HG03139 (cell line): ENCODE measurements around the gene TFAP2C.
"Not testable (repeated sequence)": the region's sequence is repeated elsewhere in the genome, so short reads cannot be mapped to it uniquely, and the experiment has no call there.

Experiments used
- ATAC-seq: cut with Tn5 transposase; IDR thresholded peaks from one replicate; pipeline ENCODE4 v1.9.1; 2021; ENCODE audit not compliant: unreplicated experiment

Gene TFAP2C

DNA sequence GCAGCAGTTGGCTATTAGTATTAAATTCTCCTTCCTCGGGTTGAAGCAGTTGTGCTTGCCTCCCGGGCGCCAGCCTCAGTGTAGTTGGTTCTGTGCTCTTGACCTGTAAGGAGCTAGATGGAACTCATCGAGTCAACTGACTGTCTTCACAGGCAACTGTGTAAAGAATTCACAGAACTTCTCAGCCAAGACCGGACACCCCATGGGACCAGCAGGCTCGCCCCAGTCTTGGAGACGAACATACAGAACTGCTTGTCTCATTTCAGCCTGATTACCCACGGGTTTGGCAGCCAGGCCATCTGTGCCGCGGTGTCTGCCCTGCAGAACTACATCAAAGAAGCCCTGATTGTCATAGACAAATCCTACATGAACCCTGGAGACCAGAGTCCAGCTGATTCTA, 8.5 kb downstream of the TFAP2C start:
- no peak for ATAC-seq

DNA sequence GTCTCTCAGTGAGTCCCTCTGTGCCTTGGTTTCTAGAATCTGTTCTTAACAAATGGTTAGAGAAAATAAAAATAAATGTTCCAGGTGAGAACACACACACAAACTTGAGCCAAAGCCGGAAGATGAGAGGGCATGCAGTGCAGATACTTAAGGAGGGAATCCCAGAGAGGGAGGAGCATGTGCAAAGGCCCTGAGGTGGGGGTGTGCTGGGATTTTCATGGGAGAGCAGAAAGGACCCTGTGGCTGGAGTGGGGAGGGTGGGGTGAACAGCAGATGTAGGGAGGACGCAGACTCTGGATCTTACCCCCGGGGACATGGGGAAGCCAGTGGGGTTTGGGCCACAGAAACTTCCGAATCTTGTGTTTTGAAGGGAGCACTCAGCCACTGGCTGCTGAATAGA, 17.5 kb downstream of the TFAP2C start:
- no peak for ATAC-seq

DNA sequence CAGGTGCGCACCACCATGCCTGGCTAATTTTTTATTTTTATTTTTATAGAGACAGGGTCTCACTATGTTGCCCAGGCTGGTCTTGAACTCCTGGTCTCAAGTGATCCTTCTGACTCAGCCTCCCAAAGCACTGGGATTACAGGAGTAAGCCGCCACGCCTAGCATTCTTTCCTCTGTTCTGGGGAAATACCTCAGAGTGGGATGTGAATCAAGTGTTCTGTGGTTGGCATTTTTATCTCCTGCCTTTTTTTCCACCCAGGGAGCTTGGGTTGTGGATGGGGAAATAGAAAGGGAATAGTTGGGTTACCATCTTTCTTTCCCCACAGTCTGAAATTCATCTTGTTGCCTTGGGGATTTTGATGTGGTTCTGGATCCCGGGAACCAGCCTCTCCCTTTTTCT, 24.1 kb downstream of the TFAP2C start:
- ATAC-seq, result no peak

DNA sequence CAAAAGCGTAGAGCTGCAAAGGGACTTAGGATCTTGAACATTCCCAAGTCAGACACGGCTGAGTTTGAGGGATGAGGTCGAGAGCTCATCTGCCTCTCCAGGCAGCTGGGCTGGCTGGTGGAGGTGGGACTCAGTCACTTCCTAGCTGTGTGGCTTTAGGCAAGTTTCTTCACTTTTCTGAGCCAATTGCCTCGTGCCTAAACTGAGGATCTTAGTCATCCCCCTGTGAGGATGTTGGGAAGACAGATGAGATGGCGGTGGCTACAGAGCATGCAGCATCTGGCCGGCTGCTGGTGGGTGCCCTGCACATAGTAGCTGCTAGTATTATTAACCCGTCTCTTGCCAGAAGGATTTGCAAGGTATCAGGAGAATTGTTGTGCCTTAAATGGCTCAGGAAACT, 27.5 kb downstream of the TFAP2C start:
- ATAC-seq, result no peak

DNA sequence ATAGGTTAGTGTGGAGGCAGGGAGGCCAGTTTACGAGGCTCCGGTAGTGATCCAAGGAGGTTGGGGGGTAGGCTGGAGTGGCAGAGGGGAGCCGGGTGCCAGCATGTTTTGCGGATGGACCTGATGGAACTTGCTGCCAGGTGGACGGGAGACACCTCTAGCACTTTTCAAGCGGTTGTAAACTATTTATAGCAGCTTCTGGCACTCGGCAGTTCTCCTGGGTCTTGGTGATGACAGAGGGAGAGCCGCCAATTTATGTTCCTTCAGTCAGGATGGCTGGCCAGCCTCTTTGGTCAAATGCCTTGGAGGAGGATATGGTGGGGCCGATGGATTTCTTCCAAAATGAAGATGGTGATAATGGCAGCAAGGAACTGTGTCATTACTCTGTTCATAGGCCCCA, 28.8 kb downstream of the TFAP2C start:
- ATAC-seq, result no peak

DNA sequence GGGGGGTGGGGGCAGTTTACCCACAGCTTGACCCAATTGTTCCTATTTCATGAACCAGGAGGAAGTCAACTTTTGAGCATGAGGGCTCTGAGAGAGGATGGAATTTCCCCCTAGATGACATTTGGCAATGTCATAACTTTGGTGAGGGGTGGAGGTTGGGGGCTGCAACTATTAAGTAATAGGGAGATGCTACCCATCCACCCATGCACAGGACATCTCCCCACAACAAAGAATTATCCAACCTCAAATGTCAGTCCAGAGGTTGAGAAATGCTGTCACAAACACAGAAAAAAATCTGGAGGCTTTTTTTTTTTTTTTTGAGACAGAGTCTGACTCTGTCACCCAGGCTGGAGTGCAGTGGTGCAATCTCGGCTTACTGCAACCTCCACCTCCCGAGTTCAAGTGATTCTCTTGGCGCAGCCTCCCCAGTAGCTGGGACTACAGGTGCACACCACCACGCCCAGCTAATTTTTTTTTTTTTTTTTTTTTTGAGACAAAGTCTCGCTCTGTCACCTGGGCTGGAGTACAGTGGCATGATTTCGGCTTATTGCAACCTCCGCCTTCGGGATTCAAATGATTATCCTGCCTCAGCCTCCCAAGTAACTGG, 29.3 kb downstream of the TFAP2C start:
- not testable (repeated sequence) for ATAC-seq

DNA sequence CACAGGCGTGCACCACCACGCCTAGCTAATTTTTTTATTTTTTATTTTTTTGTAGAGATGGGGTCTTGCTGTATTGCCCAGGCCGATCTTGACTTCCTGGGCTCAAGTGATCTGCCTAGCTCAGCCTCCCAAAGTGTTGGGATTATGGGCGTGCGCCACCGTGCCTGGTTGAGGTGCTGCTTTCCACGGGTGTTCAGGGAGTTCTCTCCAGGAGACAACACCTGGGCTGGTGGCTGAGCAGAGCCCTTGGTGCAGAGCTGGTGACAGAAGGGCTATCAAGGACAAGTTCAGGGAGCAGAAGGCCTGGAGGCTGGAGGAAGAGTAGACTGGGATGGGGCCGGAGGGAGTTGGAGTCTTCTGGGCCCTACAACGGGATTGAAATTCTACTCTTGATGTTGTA, 34.6 kb downstream of the TFAP2C start:
- ATAC-seq, result no peak

DNA sequence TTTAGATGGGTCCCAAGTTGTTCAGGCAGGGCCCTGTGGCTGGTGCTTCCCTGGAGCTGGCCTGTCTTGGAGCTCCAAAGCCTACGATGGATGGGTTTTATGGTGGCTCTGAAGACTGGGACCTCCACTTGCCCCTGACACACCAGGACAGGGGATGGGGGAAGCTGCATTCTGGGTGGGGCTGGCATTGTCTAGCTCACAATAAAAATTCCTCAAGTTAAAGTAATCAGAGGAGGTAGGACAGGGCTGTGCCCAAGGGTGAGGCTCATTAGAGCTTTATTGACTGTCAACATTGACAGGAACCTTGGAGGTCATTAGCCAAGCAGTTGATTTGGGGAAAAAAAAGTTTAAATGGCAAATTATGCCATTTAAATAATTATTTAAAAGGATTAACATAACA, 35.7 kb downstream of the TFAP2C start:
- ATAC-seq, result no peak

DNA sequence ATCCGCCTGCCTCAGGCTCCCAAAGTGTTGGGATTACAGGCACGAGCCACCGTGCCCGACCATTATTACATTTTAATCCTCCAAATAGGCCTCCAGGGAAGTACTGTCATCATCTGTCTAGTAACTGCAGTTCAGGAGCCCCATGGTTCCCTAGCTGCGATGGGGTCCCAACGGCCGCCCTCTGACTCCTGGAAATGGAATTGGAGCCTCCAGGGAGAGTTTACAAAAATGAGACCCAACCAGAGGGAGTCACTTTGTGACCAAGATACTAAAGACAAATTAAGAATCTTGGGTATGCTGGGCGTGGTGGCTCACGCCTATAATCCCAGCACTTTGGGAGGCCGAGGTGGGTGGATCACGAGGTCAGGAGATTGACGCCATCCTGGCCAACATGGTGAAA, 36.7 kb downstream of the TFAP2C start:
- ATAC-seq, result no peak

DNA sequence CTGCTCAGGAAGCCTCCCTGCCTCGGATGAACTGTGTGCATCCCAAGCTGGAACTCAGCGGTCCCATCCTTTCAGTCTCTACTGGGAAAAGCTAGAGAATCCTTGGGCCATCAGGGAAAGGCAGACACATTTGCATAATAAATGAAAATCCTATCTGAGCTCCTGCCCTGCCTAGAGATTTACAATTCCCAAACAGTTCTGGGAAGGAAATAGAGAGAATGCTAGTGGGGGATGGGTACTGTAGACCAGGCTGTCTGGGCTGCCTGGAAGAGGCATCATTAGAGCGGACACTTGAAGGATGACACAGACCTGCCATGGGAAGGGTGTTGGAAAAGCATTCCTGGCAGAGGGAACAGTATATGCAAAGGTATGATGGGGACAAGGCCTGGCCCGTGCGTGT, 44.3 kb downstream of the TFAP2C start:
- no peak for ATAC-seq

DNA sequence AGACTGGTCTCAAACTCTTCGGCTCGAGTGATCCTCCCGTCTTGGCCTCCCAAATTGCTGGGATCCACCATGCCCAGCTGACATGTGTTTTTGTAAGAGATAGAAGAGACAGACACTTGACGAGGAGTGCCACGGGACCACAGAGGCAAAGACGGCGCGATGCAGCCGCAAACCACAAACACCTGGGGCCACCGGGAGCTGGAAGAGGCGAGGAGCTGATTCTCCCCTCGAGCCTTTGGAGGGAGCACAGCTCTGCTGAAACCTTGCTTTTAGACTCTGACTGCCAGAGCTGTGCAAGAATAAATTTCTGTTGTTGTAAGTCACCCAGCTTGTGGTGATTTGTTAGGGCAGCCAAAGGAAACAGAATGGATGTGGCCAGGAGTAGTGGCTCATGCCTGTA, 46.9 kb downstream of the TFAP2C start:
- ATAC-seq, result no peak

DNA sequence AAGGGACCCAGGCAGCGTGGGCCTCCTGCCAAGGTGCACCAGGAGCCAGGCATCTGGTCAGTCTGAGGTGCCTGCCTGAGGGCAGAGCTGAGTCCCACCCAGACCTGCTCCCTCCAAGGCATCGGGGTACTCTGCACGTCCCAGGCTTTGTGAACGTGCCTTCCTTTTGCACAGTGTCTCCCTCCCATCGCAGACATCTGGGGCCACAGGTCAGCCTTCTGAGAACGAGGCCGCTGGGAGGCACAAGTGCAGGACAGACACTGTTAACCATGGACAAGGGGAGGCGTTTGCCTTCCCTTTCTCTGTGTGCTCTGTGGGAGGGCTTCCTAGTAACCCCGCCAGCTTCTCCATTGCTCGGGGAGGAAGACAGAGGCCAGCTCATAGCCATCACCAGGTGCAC, 47.6 kb downstream of the TFAP2C start:
- no peak for ATAC-seq

DNA sequence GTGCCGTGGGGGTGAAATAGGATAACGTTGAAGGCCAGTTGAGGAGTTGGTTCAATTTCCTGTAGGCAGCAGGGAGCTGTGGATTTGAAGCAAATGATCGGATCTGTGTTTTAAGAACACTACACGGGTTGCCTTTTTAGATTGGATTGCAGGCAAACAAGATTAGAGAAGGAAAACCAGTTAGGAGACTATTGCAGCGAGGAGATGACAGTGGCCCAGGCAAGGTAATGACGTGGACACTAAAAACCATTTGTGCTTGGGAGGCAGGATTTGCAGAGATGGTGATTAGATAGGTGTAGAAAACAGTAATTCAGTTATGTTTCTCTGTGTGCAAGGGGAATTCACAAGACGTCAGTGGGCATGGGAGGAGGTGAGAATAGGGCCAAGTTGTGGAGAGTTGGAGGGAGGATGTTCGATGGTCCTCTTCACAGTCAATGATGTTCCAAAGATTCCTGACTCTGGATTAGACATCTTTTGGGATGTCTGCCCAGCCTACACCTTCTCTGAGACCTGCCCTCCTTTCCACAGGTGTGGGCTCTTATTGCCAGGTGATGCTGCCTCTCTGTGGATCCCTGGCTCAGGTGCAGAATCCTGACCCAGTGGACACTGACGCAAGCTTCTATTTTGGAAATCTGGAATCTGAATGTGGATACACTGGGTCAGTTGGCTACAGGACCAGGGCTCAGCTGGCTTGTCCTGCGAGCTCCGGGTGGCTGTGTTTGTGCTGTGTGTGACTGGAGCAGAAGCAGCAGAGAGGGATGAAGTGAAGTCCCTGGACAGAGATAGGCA, 54.2 kb downstream of the TFAP2C start:
- no peak for ATAC-seq

DNA sequence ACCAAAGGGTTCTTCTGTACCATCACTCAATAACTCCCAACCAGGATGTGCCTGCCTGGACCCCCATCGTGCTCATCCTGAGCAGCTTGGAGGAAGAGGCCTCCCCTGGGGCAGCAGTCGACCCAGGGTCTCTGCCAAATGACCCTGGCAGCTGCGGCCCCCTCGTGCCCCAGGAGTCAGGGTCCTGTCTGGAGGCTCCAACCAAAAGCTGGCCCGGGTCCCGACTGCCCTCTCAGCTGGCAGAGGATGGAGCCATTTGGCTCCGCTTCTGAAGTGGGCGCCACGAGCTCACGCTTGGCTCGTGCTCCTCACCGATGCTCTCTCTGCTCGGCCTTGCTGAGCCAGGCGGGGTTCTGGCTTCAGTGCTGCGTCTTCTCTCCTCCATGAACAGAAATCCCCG, 56.8 kb downstream of the TFAP2C start:
- no peak for ATAC-seq

DNA sequence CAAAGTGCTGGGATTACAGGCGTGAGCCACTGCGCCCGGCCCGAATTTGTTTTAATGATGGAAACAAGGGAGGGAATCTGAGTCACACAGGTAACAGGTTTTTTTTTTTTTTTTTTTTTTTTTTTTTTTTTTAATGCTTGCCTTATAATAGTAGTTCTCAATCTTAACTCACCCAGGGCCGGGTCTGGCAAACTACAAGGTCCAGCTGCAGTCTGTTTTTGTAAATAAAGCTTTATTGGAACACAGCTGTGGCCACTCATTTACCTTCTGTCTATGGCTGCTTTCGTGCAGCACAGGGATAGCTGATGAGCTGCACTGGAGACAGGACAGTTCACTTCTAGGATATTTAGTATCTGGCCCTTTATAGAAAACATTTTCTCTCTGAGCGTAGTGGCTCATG, 58.0 kb downstream of the TFAP2C start:
- no peak for ATAC-seq

DNA sequence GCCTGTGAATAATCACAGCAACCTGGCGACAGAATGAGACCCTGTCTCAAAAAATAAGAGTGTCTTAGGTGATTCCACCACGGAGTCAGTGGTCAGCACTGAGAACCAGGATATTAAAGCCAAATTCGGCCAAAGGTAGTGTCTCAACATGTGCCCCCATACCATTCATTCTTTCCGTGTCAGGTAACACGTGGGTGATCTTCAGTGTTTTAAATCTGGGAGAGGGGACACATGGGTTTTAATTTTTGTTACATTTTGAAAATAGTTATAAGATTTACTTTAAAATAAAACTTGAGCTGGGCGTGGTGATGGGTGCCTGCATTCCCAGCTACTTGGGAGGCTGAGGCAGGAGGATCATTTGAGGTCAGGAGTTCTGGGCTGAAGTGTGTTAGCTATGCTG, 59.0 kb downstream of the TFAP2C start:
- ATAC-seq, result no peak
